ENCODE results near the gene ERVH48-1.

The ERVH48-1 gene

GRCh38 chr21:42925114-42925926, at the start of gene ERVH48-1:
TSS of gene ERVH48-1 (minus strand) at chr21:42925630. CDS start at chr21:42919006, 6,624 bp downstream.
- no peak for TF ChIP-seq CTCF (IDR thresholded peaks at IDR 0.05; ENCODE audit: poor library complexity, severe bottlenecking)
- Histone ChIP-seq H3K4me1 (ENCODE audit: insufficient read depth, poor library complexity, severe bottlenecking) (peaks cover 6% of the 10 kb centered on the region), H3K36me3 (ENCODE audit: low read depth) (no peaks in the 10 kb centered on the region), H3K4me3 (ENCODE audit: severe bottlenecking) (no peak within 1 kb of the TSS), H3K27me3 (ENCODE audit: insufficient read depth, poor library complexity, severe bottlenecking) (no peaks in the 10 kb centered on the region), H3K9me3 (ENCODE audit: severe bottlenecking) (no peaks in the 10 kb centered on the region), H3K27ac (ENCODE audit: poor library complexity, severe bottlenecking) (peak within 1 kb of the TSS; percentile 32)
- DNase-seq (ENCODE audit: low spot score) (no peak), ATAC-seq (ENCODE audit: low read depth) (no peak)

- no peaks in the 10 kb centered on the region for H3K27me3 ChIP-seq (ENCODE audit: insufficient read depth, poor library complexity, severe bottlenecking)
- DNase-seq (ENCODE audit: low spot score) (peak; percentile 98), ATAC-seq (ENCODE audit: low read depth) (peak; percentile 86)
- H3K9me3 ChIP-seq (ENCODE audit: severe bottlenecking) = no peaks in the 10 kb centered on the region
- H3K4me1 ChIP-seq (ENCODE audit: insufficient read depth, poor library complexity, severe bottlenecking) = peaks cover 7% of the 10 kb centered on the region
- H3K4me3 ChIP-seq (ENCODE audit: severe bottlenecking) = peak within 1 kb of the TSS; percentile 54
- no peak for TF ChIP-seq CTCF (IDR thresholded peaks at IDR 0.05; ENCODE audit: poor library complexity, severe bottlenecking)
- H3K36me3 ChIP-seq (ENCODE audit: low read depth) = peaks cover 16% of the 10 kb centered on the region
- H3K27ac ChIP-seq (ENCODE audit: poor library complexity, severe bottlenecking) = peak within 1 kb of the TSS; percentile 82
These were observed 48.8 kb upstream of the ERVH48-1 start, which contains the start of gene PKNOX1 for GRCh38 chr21:42973991-42974831. TSS of gene PKNOX1 (plus strand) at chr21:42974562. CDS start at chr21:43004382, 29,820 bp downstream.

- Histone ChIP-seq H3K36me3 (ENCODE audit: low read depth) (peaks cover 11% of the 10 kb centered on the region), H3K4me1 (ENCODE audit: insufficient read depth, poor library complexity, severe bottlenecking) (peaks cover 7% of the 10 kb centered on the region), H3K27ac (ENCODE audit: poor library complexity, severe bottlenecking) (peak overlapping the region; percentile 82), H3K27me3 (ENCODE audit: insufficient read depth, poor library complexity, severe bottlenecking) (no peaks in the 10 kb centered on the region), H3K9me3 (ENCODE audit: severe bottlenecking) (no peaks in the 10 kb centered on the region), H3K4me3 (ENCODE audit: severe bottlenecking) (peak overlapping the region; percentile 31)
- ATAC-seq (ENCODE audit: low read depth) (no peak), DNase-seq (ENCODE audit: low spot score) (no peak)
- no peak for TF ChIP-seq CTCF (IDR thresholded peaks at IDR 0.05; ENCODE audit: poor library complexity, severe bottlenecking)
These were observed 48.0 kb upstream of the ERVH48-1 start for GRCh38 chr21:42973309-42973990.

- DNase-seq (ENCODE audit: low spot score) (no peak), ATAC-seq (ENCODE audit: low read depth) (no peak)
- H3K36me3 ChIP-seq (ENCODE audit: low read depth) = peaks cover 7% of the 10 kb centered on the region
- no peaks in the 10 kb centered on the region for H3K27me3 ChIP-seq (ENCODE audit: insufficient read depth, poor library complexity, severe bottlenecking)
- no peak overlapping the region for H3K27ac ChIP-seq (ENCODE audit: poor library complexity, severe bottlenecking)
- no peak overlapping the region for H3K4me3 ChIP-seq (ENCODE audit: severe bottlenecking)
- no peaks in the 10 kb centered on the region for H3K9me3 ChIP-seq (ENCODE audit: severe bottlenecking)
- H3K4me1 ChIP-seq (ENCODE audit: insufficient read depth, poor library complexity, severe bottlenecking) = peaks cover 7% of the 10 kb centered on the region
- TF ChIP-seq CTCF (IDR thresholded peaks at IDR 0.05; ENCODE audit: poor library complexity, severe bottlenecking) = no peak
These were observed 46.5 kb upstream of the ERVH48-1 start for GRCh38 chr21:42971897-42972275.

Data from RWPE2 (cell line).